A549 treated with GW870086 at 1 μM for 4 hours (cell line): ENCODE measurements around the gene TMEM255A. TPM values are rescaled to one million over a fixed set of nuclear protein-coding genes. Genes with fewer than 3 reads are reported as not detected.

Source experiments
- total RNA-seq: library from RNA; stranded (reverse); fragments of 200-300 nt; extraction: Qiagen RNA extraction; gene quantifications from 5 replicates; pipeline ENCODE4 v1.2.3, GENCODE V29; 2022; ENCODE audit warnings: low read depth

The TMEM255A gene
- total RNA-seq: 0.27 to 0.49 TPM (median 0.42 TPM) in 5 replicates

DNA sequence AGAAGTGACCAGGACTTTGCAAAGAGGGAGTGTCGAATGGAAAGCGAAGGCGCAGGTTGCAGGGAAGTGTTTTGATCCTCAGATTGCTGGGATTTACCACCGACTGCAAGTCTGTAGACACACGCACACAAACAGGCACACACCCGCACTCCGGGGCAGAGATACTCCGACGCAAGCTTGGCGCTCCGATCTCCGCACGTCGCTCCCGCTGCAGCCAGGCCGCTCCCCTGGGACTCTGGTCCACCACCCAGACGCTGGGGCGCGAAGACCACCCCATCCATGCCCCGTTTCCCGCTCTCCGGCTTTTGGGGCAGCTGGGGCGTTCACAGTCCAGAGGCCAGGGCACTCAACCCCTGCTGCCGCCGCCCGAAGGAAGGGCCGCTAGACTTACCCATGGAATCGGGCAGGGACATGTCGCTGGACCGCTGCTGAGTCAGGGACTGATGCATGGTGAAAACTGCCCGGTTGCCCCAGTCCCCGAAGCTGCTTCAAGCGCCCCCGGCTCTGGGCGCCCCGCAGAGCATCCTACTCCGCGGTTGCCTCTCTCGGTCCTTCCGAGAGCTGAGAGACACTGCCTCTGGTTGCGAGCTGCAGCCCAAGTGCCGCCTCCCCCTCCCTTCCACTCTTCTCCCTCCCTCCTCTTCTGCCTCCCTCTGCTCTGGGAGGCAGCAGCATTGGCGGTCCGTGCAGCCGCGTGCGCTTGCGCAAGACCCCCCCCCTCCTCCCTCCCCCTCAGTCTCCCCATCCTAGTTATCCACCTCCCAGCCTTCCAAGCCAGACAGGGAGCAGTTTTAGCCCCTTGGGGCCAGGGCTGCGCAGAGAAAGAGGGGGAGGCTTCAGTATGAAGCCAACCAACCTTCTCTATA lies at the start of gene TMEM255A:
TMEM255A (minus strand) TSS at position 601 of the 866 bp plus-strand sequence; CDS start at position 449, 152 bp downstream.

DNA sequence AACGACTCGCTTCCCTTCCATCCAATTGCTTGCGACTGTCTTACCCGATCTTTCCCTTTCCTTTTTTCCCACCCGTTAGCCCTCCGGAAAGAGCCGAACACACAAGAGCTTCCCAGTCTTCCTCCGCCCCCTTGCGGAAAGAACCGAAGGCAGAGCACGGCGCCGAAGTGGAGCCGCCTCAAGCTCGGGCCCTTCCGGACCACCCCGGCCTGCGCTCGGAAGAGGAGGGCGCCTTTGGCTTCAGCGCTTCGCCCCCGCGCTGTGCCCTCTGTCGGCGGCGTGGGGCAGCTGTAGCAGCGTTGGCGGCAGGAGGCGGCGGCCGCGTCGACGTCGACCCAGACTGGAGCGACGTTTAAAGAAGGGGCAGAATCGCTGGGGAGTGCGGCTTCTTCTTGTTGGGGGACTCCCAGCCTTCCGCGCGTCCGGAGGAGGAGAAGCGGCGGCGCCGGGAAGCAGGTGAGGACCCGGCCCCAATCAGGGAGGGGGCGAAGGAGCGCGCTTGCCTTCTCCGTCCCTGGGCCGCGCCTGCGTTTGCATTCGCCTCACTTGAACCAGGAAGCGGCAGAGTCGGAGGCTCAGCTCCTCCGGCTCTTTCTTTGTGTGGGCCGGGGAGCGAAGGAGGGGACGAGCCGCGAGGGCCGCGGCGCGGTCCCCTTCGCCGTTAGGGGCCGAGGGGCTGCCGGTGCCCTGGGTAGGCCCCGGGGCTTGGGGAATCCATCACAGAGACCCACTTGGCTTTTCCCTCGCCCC lies 60.6 kb downstream of the TMEM255A start, which contains the start of gene ZBTB33:
ZBTB33 (plus strand) TSS at position 291 of the 750 bp plus-strand sequence. CDS start 2,604 bp downstream, outside the sequence.

Other genes with a start within 250 kb of the TMEM255A start
- not detected in 5 replicates for gene RHOXF2B, start 233.8 kb downstream of the TMEM255A start, total RNA-seq
- not detected in 5 replicates for gene RHOXF1, start 195.5 kb downstream of the TMEM255A start, total RNA-seq
- not detected in 5 replicates for gene RHOXF2, start 152.8 kb downstream of the TMEM255A start, total RNA-seq
- 7.3 to 12.8 TPM (median 11.2 TPM) in 5 replicates for gene ZBTB33, start 60.6 kb downstream of the TMEM255A start, total RNA-seq
- gene ATP1B4, start 50.6 kb upstream of the TMEM255A start, total RNA-seq: 0.03 TPM in 1 of 5 replicates, not detected in the others
- gene LAMP2, start 157.8 kb upstream of the TMEM255A start, total RNA-seq: 83.4 to 104 TPM (median 99.7 TPM) in 5 replicates
- gene CUL4B, start 249.5 kb upstream of the TMEM255A start, total RNA-seq: 30.0 to 46.0 TPM (median 42.1 TPM) in 5 replicates